Peyer's patch (tissue), 4 donors: ENCODE data around the gene NDUFB11.

Source experiments
- POLR2A ChIP-seq, 2 donors: fragments of 450-650 bp; IDR thresholded peaks; one replicate each; pipeline ENCODE4 v1.5.1; 2017; ENCODE audit warnings: antibody characterized with exemption in 2 of 2, mild to moderate bottlenecking in 2 of 2, moderate library complexity in 2 of 2
- TF ChIP-seq, protein P1 (sequence below), 6 experiments: fragments of 450-650 bp in 4 of 6; fragments of 200-600 bp in 2 of 6; sonication (generic) in 1 of 6; IDR thresholded peaks; one replicate each; pipeline ENCODE4 v1.5.1; 2017 to 2019; ENCODE audit warnings: antibody characterized with exemption in 6 of 6, mild to moderate bottlenecking in 3 of 6, moderate library complexity in 1 of 6

DNA sequence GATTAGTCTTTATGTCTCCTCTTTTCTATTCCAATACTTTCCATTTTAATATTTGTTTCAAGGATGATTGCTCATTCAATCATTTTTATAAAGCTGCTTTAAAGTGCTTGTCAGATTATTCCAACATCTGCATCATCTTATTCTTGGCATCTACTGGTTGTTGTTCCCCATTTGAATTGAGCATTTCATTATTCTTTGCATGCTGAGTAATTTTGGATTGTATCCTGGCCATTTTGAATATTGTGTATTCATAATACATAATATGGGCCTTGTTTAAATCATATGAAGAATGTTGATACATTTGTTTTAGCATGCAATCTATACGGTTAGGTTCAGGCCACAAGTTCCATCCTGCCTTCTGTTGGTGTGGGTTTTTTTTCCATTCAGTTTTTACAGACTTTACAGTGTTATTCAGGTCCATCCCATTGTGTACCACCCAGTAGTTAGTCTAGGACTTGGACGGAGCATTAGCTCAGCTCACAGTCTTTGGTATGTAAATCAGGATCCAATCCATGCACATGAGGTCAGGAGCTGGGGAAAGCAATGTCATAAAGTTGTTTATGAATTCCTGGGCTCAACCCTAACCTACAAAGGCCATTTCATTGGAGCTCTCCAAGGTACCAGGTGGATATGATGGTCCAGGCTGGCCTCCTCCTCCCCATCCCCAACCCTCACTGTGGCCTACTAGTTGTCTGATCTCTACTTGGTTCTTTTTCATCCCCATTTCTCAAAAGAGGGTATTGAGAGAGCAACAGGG lies 46.0 kb downstream of the NDUFB11 start:
- TF ChIP-seq POLR2A (IDR thresholded peaks at IDR 0.05): no peak
- TF ChIP-seq, protein P1, sequence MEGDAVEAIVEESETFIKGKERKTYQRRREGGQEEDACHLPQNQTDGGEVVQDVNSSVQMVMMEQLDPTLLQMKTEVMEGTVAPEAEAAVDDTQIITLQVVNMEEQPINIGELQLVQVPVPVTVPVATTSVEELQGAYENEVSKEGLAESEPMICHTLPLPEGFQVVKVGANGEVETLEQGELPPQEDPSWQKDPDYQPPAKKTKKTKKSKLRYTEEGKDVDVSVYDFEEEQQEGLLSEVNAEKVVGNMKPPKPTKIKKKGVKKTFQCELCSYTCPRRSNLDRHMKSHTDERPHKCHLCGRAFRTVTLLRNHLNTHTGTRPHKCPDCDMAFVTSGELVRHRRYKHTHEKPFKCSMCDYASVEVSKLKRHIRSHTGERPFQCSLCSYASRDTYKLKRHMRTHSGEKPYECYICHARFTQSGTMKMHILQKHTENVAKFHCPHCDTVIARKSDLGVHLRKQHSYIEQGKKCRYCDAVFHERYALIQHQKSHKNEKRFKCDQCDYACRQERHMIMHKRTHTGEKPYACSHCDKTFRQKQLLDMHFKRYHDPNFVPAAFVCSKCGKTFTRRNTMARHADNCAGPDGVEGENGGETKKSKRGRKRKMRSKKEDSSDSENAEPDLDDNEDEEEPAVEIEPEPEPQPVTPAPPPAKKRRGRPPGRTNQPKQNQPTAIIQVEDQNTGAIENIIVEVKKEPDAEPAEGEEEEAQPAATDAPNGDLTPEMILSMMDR (IDR thresholded peaks at IDR 0.05): no peak
